Mucosa of rectum (tissue), 2 donors: ENCODE results near the gene BRD2.
A peak's percentile ranks its signal among the peaks of the same experiment; 100 is the strongest.

Experiments
- H3K27ac ChIP-seq, 2 donors: one replicate each; pipeline ENCODE4 v1.7.0; 2013; ENCODE audit warnings: inconsistent platforms in 2 of 2, low read depth in 2 of 2, low read length in 2 of 2
- H3K27me3 ChIP-seq, 2 donors: one replicate each; pipeline ENCODE4 v1.7.0; 2013; ENCODE audit warnings: low read length in 2 of 2; ENCODE audit not compliant: control insufficient read depth in 2 of 2, insufficient read depth in 2 of 2
- H3K36me3 ChIP-seq, 2 donors: one replicate each; pipeline ENCODE4 v1.7.0; 2013; ENCODE audit warnings: low read length in 2 of 2; ENCODE audit not compliant: control insufficient read depth in 2 of 2, insufficient read depth in 2 of 2
- H3K4me1 ChIP-seq, 2 donors: one replicate each; pipeline ENCODE4 v1.7.0; 2013; ENCODE audit warnings: low read length in 2 of 2, mild to moderate bottlenecking in 1 of 2; ENCODE audit not compliant: control insufficient read depth in 2 of 2, insufficient read depth in 2 of 2
- H3K4me3 ChIP-seq, 2 donors: one replicate each; pipeline ENCODE4 v1.7.0; 2013; ENCODE audit warnings: low read length in 2 of 2
- H3K9ac ChIP-seq, 2 donors: one replicate each; pipeline ENCODE4 v1.7.0; 2013; ENCODE audit warnings: low read length in 2 of 2, low read depth in 1 of 2, mild to moderate bottlenecking in 1 of 2
- H3K9me3 ChIP-seq, 2 donors: one replicate each; pipeline ENCODE4 v1.7.0; 2013; ENCODE audit warnings: low read length in 2 of 2; ENCODE audit not compliant: control insufficient read depth in 2 of 2
- donor health status: healthy.
- donor health status: Normal muscosa, but diverticular disease.

The BRD2 gene

DNA sequence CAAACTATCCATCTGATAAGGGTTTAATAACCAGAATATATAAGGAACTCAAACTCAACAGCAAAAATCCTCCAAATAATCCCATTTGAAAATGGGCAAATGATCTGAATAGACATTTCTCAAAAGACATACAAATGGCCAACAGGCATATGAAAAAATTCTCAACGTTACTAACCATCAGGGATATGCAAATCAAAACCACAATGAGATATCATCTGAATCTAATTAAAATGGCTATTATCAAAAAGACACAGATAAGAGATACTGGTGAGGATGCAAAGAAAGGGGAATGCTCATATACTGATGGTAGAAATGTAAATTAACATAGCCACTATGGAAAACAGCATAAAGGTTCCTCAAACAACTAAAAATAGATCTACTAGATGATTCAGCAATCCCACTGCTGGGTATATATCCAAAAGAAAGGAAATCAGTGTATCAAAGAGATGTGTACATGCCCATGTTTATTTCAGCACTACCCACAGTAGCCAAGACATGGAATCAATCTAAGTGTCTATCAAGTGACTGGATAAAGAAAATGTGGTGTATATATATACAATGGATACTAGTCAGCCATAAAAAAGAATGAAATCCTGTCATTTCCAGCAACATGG is 6.1 kb upstream of the BRD2 start:
- Histone ChIP-seq H3K4me1 (peaks cover 10 to 23% of the 10 kb centered on the region in 2 donors), H3K9ac (no peak overlapping the region), H3K27ac (no peak overlapping the region), H3K36me3 (no peaks in the 10 kb centered on the region), H3K9me3 (no peaks in the 10 kb centered on the region), H3K4me3 (no peak overlapping the region), H3K27me3 (no peaks in the 10 kb centered on the region)

DNA sequence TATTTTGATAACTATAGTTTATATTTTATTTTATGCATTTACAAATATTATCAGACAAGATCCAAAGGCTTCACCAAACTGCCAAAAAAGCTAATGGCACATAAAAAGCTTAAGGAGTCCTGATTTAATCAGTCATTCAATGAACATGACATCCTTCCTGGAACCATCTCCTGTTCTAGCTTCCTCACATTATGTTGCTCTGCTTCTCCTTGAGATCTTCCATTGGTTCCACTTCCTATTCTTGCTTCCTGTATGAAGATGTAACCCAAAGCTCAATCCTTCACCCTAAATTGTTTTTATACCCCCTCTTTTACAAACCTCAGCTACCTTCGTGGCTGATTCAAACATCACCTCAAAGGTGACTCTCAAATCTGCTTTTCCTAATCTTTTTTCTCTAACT is 4.5 kb upstream of the BRD2 start:
- Histone ChIP-seq H3K9me3 (no peaks in the 10 kb centered on the region), H3K9ac (no peak overlapping the region), H3K27me3 (no peaks in the 10 kb centered on the region), H3K27ac (no peak overlapping the region), H3K4me1 (peaks cover 13 to 26% of the 10 kb centered on the region in 2 donors), H3K4me3 (no peak overlapping the region), H3K36me3 (no peaks in the 10 kb centered on the region)

DNA sequence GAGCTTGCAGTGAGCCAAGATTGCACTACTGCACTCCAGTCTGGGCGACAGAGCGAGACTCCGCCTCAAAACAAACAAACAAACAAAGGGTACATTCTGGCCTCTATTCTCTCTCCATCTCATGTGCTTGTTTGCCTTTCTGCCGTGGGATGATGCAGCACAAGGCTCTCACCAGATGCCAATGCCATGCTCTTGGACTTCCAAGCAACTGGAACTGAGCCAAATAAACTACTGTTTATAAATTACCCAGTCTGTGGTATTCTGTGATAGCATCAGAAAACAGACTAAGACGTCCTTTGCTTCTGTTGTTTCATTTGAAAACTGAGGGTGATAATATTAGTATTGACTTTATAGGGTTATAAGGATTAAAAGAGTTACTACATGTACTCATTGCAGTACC is 3.6 kb upstream of the BRD2 start:
- H3K4me1 ChIP-seq: peaks cover 13 to 26% of the 10 kb centered on the region in 2 donors
- no peaks in the 10 kb centered on the region for H3K27me3 ChIP-seq
- no peak overlapping the region for H3K27ac ChIP-seq
- no peak overlapping the region for H3K4me3 ChIP-seq
- no peaks in the 10 kb centered on the region for H3K36me3 ChIP-seq
- no peaks in the 10 kb centered on the region for H3K9me3 ChIP-seq
- H3K9ac ChIP-seq: no peak overlapping the region

DNA sequence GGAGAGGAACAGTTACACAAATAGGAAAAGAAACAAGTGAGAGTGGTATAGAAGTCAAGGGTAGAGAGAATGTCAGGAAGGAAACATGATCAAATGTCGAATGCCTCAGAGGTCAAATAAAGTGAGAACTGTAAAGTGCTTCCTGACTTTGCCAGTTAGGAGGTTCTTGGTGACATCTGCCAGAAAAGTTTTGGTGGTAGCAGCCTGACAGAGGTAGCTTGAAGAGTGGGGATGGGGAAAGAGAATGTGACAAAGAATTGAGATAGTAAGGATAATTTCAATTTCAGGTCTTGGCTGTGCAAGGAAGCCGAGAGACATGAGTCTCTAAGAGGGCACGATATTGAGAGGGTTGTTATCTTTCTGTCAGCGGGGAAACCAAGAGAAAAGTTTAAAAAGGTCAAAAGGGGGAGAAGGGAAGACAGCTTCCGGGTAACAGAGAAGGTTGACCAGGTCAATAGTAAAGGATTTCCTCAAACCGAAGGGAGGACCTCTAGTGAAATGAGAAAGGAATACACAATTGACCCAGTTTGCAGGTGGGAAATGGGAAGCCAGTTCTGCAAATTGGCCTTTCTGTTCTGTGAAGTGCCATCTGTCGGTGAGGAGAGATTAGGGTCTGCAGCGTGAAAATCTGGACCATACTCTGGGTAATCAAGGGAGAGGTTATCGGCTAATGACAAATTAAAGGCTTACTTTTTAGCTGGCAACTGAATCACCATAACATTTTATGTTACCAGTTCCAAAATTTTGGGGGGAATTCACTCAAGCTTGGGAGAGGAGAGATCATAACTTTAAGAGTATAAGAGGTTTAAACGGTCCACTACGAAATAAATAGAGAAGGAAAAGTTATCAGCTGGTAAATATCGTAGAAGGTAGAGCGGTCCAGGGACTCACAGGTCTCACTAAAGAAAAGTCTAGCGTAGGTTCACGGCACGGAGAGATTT is 973 bp upstream of the BRD2 start:
- Histone ChIP-seq H3K9ac (peak overlapping the region; percentile 98 to 100), H3K4me3 (peak overlapping the region; percentile 90 to 98), H3K27me3 (no peaks in the 10 kb centered on the region), H3K9me3 (no peaks in the 10 kb centered on the region), H3K36me3 (no peaks in the 10 kb centered on the region), H3K27ac (peak overlapping the region; percentile 100), H3K4me1 (peaks cover 16 to 35% of the 10 kb centered on the region in 2 donors)

DNA sequence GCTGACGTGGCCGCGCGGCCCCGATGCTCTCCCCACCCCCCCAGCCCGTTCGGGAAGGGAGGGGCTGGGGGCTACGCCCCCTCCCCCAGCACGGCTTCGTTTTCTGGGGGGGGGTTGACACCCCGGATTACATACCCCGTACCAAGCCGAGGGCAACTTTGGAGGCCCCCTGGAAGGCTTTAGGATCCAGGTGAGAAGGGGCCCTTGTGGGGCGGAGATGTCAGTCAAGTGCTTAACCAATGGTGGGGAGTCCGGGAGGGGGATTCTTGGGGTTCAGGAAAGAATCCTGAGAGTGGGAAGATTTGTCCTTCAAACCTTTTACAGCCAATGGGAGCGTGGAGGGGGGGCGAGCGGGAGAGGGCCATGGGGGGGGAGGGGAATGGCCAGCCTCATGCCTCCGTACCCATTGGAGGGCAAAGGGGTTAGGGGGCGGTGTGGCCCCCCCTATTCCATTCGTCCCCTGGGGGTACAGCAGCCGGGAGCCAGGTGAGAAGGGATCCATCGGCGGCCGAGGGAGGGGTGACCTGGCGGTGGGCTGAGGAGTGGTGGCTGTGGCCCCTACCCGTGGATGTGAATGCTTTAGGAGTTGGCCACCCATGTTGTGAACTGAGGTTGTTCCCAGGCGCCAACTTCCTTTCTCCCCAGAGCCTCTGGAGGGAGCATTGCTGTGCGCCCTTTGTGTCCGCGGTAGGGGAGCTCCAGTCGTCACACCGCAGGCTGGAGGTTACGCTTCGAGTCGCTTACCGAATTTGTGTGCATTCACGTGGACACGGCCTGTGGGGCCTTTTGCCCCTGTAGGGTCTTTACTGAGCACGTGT is 682 bp downstream of the BRD2 start:
- Histone ChIP-seq H3K9ac (peak overlapping the region; percentile 100), H3K27me3 (no peaks in the 10 kb centered on the region), H3K4me1 (peaks cover 17 to 37% of the 10 kb centered on the region in 2 donors), H3K9me3 (no peaks in the 10 kb centered on the region), H3K27ac (peak overlapping the region; percentile 100), H3K4me3 (peak overlapping the region; percentile 90 to 98), H3K36me3 (peaks cover 6 to 8% of the 10 kb centered on the region in 2 donors)

DNA sequence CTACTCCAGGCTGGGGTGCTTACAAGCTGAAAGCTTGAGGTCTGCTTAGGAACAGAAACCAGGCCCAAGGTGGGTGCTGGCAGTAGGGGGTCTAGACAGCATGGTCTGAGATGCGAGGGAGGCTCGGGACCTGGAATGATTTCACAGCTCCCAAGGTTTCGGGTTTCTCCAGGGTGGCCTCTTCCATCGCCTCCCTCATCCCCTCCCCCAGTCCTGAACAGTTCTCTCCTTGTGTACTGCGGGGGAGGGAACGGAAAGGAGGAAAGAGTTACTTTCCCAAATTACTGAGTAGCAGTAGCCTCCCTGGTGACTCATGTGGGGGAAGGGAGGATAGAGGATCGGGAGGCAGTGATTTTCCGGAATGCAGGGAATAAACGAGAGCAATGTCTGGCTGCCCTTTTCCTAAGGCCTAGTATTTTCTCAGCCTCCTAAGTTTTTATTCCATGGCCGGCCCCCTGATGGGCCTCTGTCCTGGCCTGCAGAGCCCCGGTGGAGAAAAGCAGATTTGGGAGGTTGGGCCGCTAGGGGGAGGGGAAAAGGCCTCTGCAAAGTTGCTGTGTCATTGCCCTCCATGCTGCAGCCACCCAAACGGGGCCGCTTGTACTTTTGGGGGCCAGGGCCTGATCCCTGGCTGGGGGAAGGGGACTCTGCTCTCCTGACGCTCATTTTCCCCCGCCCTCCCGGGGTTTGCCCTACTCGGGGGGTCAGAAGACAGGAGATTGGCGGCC is 1.5 kb downstream of the BRD2 start:
- H3K4me3 ChIP-seq: peak overlapping the region; percentile 90 to 98
- peak overlapping the region; percentile 100 for H3K27ac ChIP-seq
- peaks cover 25 to 44% of the 10 kb centered on the region in 2 donors for H3K4me1 ChIP-seq
- H3K9ac ChIP-seq: peak overlapping the region; percentile 100
- no peaks in the 10 kb centered on the region for H3K9me3 ChIP-seq
- peaks cover 13 to 15% of the 10 kb centered on the region in 2 donors for H3K36me3 ChIP-seq
- H3K27me3 ChIP-seq: no peaks in the 10 kb centered on the region

DNA sequence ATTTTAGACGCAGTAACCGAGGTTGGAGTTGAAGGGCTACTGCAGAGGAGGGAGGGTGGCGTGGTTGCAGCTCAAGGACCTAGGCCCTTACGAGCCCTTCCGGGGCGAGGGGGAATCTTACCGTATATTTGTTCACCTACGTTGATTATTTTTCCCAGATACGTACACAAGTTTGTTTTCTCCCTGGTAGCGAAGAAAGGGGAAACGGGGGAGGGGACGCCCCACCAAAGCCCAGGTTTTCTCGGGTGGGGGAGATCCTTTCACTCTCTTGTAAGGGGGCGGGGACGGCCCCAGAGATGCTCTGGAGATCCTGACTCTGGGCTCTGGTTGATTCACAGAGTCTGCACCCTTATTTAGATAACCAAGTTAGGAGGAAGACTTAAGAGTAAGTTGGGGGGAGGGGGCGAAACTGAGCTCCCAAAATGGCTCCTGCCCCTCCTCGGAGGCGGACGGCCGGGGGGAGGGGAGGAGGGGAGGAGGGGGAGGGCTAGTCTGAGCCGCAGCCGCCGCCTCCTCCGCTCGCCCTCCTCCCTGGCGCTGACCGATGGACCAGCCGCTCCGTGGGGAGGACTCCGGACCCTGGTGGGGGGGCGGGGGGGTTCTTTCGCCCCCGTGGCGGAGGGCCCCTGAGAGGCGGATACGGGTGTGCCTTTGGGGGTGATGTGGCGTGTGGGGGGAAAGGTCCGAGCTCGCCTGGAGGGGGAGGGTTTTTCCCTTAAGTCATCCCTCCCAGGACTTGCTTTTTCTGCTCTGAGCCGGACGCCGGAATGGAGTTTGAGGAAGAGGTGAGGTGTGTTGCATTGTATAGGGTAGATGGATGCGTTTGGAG is 2.2 kb downstream of the BRD2 start:
- peak overlapping the region; percentile 90 to 98 for H3K4me3 ChIP-seq
- H3K4me1 ChIP-seq: peaks cover 30 to 45% of the 10 kb centered on the region in 2 donors
- no peaks in the 10 kb centered on the region for H3K9me3 ChIP-seq
- H3K27me3 ChIP-seq: no peaks in the 10 kb centered on the region
- peak overlapping the region; percentile 100 for H3K27ac ChIP-seq
- H3K9ac ChIP-seq: peak overlapping the region; percentile 100
- H3K36me3 ChIP-seq: peaks cover 21 to 22% of the 10 kb centered on the region in 2 donors

DNA sequence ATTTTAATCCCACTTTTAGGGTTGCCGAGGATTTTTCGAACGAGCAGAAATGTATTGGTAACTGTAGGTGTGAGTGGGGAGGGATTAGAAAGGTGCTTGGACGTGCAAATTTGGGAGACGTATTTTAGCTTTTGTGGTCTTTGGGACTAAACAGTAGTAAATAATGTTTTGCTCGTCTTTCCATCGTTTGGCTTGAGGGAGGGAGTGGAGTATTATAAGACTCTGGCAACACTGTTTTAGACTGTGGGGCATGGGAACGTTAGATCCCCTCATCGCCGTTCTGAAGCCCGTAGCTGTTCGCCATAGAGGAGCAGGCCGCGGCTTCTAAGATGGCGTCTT is 2.8 kb downstream of the BRD2 start:
- peak overlapping the region; percentile 100 for H3K9ac ChIP-seq

More for the DNA sequence above, 2.8 kb downstream of the BRD2 start:
- H3K9me3 ChIP-seq: no peaks in the 10 kb centered on the region
- H3K36me3 ChIP-seq: peaks cover 27 to 28% of the 10 kb centered on the region in 2 donors
- peak overlapping the region; percentile 90 to 98 for H3K4me3 ChIP-seq
- peaks cover 29 to 45% of the 10 kb centered on the region in 2 donors for H3K4me1 ChIP-seq
- H3K27me3 ChIP-seq: no peaks in the 10 kb centered on the region
- peak overlapping the region; percentile 100 for H3K27ac ChIP-seq
